Measurements from ENCODE around the gene MUC21.

- TF ChIP-seq CTCF (IDR thresholded peaks at IDR 0.05) (no peak), POLR2A (IDR thresholded peaks at IDR 0.05) (no peak)
Measured at GRCh38 chr6:30937265-30937664, 46.3 kb upstream of the MUC21 start.
